GM12875 (cell line): Measurements from ENCODE around the gene KNSTRN.

Experiments used
- H3K4me3 ChIP-seq: one replicate; pipeline ENCODE4 v1.5.1; 2011; ENCODE audit warnings: low read depth, low read length, control low read depth
- CTCF ChIP-seq: IDR thresholded peaks from 2 replicates; pipeline ENCODE4 v1.5.1; 2011; ENCODE audit warnings: low read depth, mild to moderate bottlenecking, control low read depth, inconsistent platforms, low read length, moderate library complexity, borderline replicate concordance; ENCODE audit not compliant: insufficient read depth

The KNSTRN gene

GRCh38 chr15:40440743-40441564, 58.4 kb downstream of the KNSTRN start, which contains the start of gene BAHD1:
Gene BAHD1 (plus strand): TSS chr15:40440953. CDS start chr15:40458465, 17,512 bp downstream.
- H3K4me3 ChIP-seq: peak within 1 kb of the TSS; percentile 56
- TF ChIP-seq CTCF: peak; percentile 24; the same call in 1 of the 2 replicates

GRCh38 chr15:40441565-40442531, 59.3 kb downstream of the KNSTRN start:
- TF ChIP-seq CTCF: peak; percentile 19; the same call in 1 of the 2 replicates
- peak overlapping the region; percentile 52 for H3K4me3 ChIP-seq

- no peak for TF ChIP-seq CTCF
- no peak overlapping the region for H3K4me3 ChIP-seq
Observed at GRCh38 chr15:40443255-40443654, 60.7 kb downstream of the KNSTRN start.

GRCh38 chr15:40443846-40444245, 61.3 kb downstream of the KNSTRN start:
- no peak overlapping the region for H3K4me3 ChIP-seq
- TF ChIP-seq CTCF: no peak
